Muscle of arm (tissue), 12 donors: ENCODE data around the gene MAP4K4. TPM values are rescaled to one million over a fixed set of nuclear protein-coding genes. Genes with fewer than 3 reads are reported as not detected.

Source experiments
- DNase-seq: peaks from one replicate; pipeline ENCODE4 v3.0.0-alpha.2; 2013
- polyA plus RNA-seq, 12 donors: library from polyadenylated mRNA; unstranded; fragments of 120-200 nt; gene quantifications; one replicate each; pipeline ENCODE4 v1.2.1, GENCODE V29; 2013; ENCODE audit not compliant: insufficient read length in 12 of 12

MAP4K4 gene
- polyA plus RNA-seq, 12 donors = 104 to 439 (median 137) TPM

GRCh38 chr2:101812226-101812625, 114.7 kb downstream of the MAP4K4 start:
- no peak for DNase-seq

- DNase-seq = no peak
Measured at GRCh38 chr2:101814752-101815151, 117.2 kb downstream of the MAP4K4 start.

GRCh38 chr2:101815154-101815553, 117.6 kb downstream of the MAP4K4 start:
- DNase-seq = no peak

- no peak for DNase-seq
Measured at GRCh38 chr2:101815739-101816391, 118.4 kb downstream of the MAP4K4 start.

GRCh38 chr2:101816598-101816997, 119.1 kb downstream of the MAP4K4 start:
- DNase-seq = no peak

GRCh38 chr2:101817481-101817880, 120.0 kb downstream of the MAP4K4 start:
- DNase-seq = no peak

- peak; percentile 49 for DNase-seq
Measured at GRCh38 chr2:101818531-101819451, 121.3 kb downstream of the MAP4K4 start.

- no peak for DNase-seq
Measured at GRCh38 chr2:101820519-101820918, 123.0 kb downstream of the MAP4K4 start.

GRCh38 chr2:101821059-101821805, 123.7 kb downstream of the MAP4K4 start:
- DNase-seq = no peak

GRCh38 chr2:101821828-101822458, 124.4 kb downstream of the MAP4K4 start:
- no peak for DNase-seq

GRCh38 chr2:101823347-101823791, 125.9 kb downstream of the MAP4K4 start:
- DNase-seq = no peak

GRCh38 chr2:101823859-101824258, 126.4 kb downstream of the MAP4K4 start:
- DNase-seq = no peak

GRCh38 chr2:101826716-101827115, 129.2 kb downstream of the MAP4K4 start:
- DNase-seq = no peak

GRCh38 chr2:101827246-101827645, 129.7 kb downstream of the MAP4K4 start:
- no peak for DNase-seq

GRCh38 chr2:101828257-101828656, 130.8 kb downstream of the MAP4K4 start:
- DNase-seq = no peak

- peak; percentile 43 for DNase-seq
Measured at GRCh38 chr2:101828673-101829334, 131.3 kb downstream of the MAP4K4 start.

- DNase-seq = no peak
Measured at GRCh38 chr2:101829429-101829828, 131.9 kb downstream of the MAP4K4 start.

- DNase-seq = no peak
Measured at GRCh38 chr2:101830146-101830545, 132.6 kb downstream of the MAP4K4 start.

GRCh38 chr2:101830555-101830954, 133.0 kb downstream of the MAP4K4 start:
- no peak for DNase-seq

- peak; percentile 74 for DNase-seq
Measured at GRCh38 chr2:101831351-101831865, 133.9 kb downstream of the MAP4K4 start.

GRCh38 chr2:101832114-101832513, 134.6 kb downstream of the MAP4K4 start:
- no peak for DNase-seq
